ENCODE results near the gene TBXT.

DNA sequence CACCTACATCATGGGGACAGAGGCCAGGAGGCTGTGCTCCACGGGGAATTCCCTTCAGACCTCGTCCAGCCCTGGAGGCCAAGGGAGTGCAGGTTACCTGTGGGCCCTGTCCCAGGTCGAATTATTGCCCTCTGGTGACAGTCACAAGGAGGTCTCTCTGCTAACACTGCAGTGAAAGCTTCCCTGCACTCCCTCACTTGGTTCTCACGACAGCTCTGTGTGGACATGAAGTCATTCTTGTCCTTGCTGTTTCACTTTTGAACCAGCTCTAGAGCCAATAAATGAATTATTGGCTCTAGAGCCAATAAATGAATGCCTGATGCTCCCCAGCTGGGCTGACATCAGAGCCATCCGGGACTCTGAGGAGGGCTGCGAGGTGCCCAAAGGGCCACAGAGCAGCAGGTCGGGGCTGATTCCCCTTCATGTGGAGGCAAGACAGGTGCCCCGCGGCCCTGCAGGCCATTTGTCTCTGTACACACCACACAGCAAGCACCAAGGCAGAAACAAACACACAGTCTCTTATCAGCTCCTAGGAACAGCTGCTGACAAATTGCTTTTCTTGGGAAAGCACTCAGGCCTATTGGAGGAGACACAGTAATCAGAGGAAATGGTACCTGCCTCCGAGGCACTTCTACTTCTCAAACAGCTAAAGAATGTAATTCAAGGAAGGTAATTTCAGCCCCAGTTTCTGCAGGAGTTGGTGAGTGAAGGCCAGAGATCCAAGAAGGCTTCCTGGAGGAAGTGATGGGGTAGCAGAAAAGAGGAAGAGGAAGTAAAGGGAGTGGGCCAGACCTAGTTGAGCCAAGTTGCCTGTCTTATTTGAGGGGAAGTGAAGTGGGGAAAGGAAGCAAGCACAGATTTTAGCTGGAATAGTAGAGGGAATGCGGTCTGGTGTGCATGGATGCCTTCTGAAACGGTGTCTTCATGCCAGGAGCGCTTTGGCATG, 27.5 kb upstream of the TBXT start:
- TF ChIP-seq, protein P1, sequence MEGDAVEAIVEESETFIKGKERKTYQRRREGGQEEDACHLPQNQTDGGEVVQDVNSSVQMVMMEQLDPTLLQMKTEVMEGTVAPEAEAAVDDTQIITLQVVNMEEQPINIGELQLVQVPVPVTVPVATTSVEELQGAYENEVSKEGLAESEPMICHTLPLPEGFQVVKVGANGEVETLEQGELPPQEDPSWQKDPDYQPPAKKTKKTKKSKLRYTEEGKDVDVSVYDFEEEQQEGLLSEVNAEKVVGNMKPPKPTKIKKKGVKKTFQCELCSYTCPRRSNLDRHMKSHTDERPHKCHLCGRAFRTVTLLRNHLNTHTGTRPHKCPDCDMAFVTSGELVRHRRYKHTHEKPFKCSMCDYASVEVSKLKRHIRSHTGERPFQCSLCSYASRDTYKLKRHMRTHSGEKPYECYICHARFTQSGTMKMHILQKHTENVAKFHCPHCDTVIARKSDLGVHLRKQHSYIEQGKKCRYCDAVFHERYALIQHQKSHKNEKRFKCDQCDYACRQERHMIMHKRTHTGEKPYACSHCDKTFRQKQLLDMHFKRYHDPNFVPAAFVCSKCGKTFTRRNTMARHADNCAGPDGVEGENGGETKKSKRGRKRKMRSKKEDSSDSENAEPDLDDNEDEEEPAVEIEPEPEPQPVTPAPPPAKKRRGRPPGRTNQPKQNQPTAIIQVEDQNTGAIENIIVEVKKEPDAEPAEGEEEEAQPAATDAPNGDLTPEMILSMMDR (IDR thresholded peaks at IDR 0.05): no peak
- TF ChIP-seq POLR2A (IDR thresholded peaks at IDR 0.05) (no peak), EP300 (IDR thresholded peaks at IDR 0.05; ENCODE audit: low read depth) (no peak)

All from transverse colon (tissue), 3 donors.